Measurements from ENCODE around the gene NPM3.

DNA sequence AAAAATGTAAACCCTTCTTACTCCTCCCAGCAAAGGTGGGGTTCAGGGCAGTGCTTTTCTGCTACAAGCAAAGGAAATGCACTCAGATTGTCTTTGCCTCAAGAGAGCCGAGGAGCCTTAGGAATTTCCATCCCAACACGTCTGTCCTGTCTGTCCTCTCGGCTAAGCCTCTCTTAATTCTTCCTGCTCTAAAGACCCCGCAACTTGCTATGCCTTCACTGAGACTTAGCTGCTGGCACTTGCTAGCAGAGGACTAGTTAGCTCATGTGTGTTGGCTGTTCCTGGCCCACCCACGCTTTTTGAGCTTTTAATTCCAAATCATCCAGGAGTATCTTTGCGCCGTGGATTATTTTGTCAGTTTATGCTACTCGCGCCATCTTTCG lies 481 bp upstream of the NPM3 start:
- TF ChIP-seq, protein P1, sequence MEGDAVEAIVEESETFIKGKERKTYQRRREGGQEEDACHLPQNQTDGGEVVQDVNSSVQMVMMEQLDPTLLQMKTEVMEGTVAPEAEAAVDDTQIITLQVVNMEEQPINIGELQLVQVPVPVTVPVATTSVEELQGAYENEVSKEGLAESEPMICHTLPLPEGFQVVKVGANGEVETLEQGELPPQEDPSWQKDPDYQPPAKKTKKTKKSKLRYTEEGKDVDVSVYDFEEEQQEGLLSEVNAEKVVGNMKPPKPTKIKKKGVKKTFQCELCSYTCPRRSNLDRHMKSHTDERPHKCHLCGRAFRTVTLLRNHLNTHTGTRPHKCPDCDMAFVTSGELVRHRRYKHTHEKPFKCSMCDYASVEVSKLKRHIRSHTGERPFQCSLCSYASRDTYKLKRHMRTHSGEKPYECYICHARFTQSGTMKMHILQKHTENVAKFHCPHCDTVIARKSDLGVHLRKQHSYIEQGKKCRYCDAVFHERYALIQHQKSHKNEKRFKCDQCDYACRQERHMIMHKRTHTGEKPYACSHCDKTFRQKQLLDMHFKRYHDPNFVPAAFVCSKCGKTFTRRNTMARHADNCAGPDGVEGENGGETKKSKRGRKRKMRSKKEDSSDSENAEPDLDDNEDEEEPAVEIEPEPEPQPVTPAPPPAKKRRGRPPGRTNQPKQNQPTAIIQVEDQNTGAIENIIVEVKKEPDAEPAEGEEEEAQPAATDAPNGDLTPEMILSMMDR (conservative IDR thresholded peaks at IDR 0.05; ENCODE audit: low read length), result no peak
- no peak for TF ChIP-seq EZH2phosphoT487 (IDR thresholded peaks at IDR 0.05; ENCODE audit: borderline replicate concordance)
